Mammary epithelial cell (primary cell): ENCODE measurements around the gene STARD13.

Experiments
- CTCF ChIP-seq, 2 donors: IDR thresholded peaks in 1 of 2; conservative IDR thresholded peaks in 1 of 2; 2 replicates each; pipeline ENCODE4 v1.5.1; 2011 to 2012; ENCODE audit warnings: inconsistent platforms in 2 of 2, low read length in 2 of 2, mild to moderate bottlenecking in 2 of 2, control low read depth in 1 of 2, low read depth in 1 of 2; ENCODE audit not compliant: insufficient read depth in 1 of 2; ENCODE audit errors: extremely low read depth in 1 of 2
- EZH2 ChIP-seq: IDR thresholded peaks from 2 replicates; pipeline ENCODE4 v1.6.1; 2012; ENCODE audit warnings: low read length, inconsistent platforms, borderline replicate concordance

- TF ChIP-seq CTCF (conservative IDR thresholded peaks at IDR 0.05 in 1 of 2, IDR thresholded peaks at IDR 0.05 in 1 of 2; ENCODE audit: extremely low read depth in 1 of 2, insufficient read depth in 1 of 2, low read depth in 1 of 2, low read length in 2 of 2) (no peak), EZH2 (no peak)
Observed at GRCh38 chr13:33087091-33087490, 198.5 kb downstream of the STARD13 start.
